CD14-positive monocyte (primary cell): ENCODE measurements around the gene RHBDL1. TPM values are rescaled to one million over a fixed set of nuclear protein-coding genes. Genes with fewer than 3 reads are reported as not detected.

Experiments used
- DNase-seq, 3 donors: peaks; one replicate each; pipeline ENCODE4 v3.0.0-alpha.2; 2011 to 2022
- H2AFZ ChIP-seq: 2 replicates; pipeline ENCODE4 v1.6.0; 2012; ENCODE audit warnings: mild to moderate bottlenecking, low read depth, low read length, inconsistent platforms; ENCODE audit not compliant: insufficient read depth, poor library complexity, severe bottlenecking
- H3K27ac ChIP-seq, 2 donors: 1 replicate in 1 of 2; 2 replicates in 1 of 2; pipeline ENCODE4 v1.5.1; 2012 to 2013; ENCODE audit warnings: low read length in 2 of 2, control low read depth in 1 of 2, inconsistent platforms in 1 of 2, low read depth in 1 of 2, mild to moderate bottlenecking in 1 of 2
- H3K27me3 ChIP-seq, 2 donors: one replicate each; pipeline versions ENCODE4 v1.6.0 to v1.6.1; 2011 to 2013; ENCODE audit warnings: low read length in 2 of 2; ENCODE audit not compliant: control insufficient read depth in 2 of 2, insufficient read depth in 2 of 2
- H3K36me3 ChIP-seq, 2 donors: replicated peaks in 1 of 2; 1 replicate in 1 of 2; 2 replicates in 1 of 2; pipeline versions ENCODE4 v1.5.1 to v1.6.1; 2012 to 2013; ENCODE audit warnings: low read length in 2 of 2, control low read depth in 1 of 2, inconsistent platforms in 1 of 2, mild to moderate bottlenecking in 1 of 2; ENCODE audit not compliant: insufficient read depth in 2 of 2, control insufficient read depth in 1 of 2
- H3K4me1 ChIP-seq, 2 donors: 1 replicate in 1 of 2; 2 replicates in 1 of 2; pipeline versions ENCODE4 v1.5.1 to v1.6.1; 2012 to 2013; ENCODE audit warnings: low read length in 2 of 2, control low read depth in 1 of 2, inconsistent platforms in 1 of 2, mild to moderate bottlenecking in 1 of 2, moderate library complexity in 1 of 2; ENCODE audit not compliant: insufficient read depth in 2 of 2, control insufficient read depth in 1 of 2
- H3K4me2 ChIP-seq: replicated peaks from 2 replicates; pipeline ENCODE3; 2012; ENCODE audit warnings: low read length, moderate library complexity, mild to moderate bottlenecking; ENCODE audit not compliant: poor library complexity, severe bottlenecking; ENCODE audit errors: extremely low read depth
- H3K4me3 ChIP-seq, 3 experiments: fragments of 200-600 bp in 1 of 3; sonication (generic) in 1 of 3; replicated peaks in 1 of 3; 1 replicate in 2 of 3; 2 replicates in 1 of 3; pipeline ENCODE4 v1.5.1; 2011 to 2013; ENCODE audit warnings: low read length in 3 of 3, mild to moderate bottlenecking in 3 of 3, control low read depth in 2 of 3, low read depth in 2 of 3, inconsistent platforms in 1 of 3, moderate library complexity in 1 of 3
- H3K79me2 ChIP-seq: 2 replicates; pipeline ENCODE4 v1.6.0; 2012; ENCODE audit warnings: mild to moderate bottlenecking, control low read depth, inconsistent platforms, low read length, moderate library complexity; ENCODE audit not compliant: insufficient read depth
- H3K9ac ChIP-seq: 2 replicates; pipeline ENCODE4 v1.6.0; 2017; ENCODE audit warnings: low read length, mild to moderate bottlenecking; ENCODE audit not compliant: insufficient read depth, poor library complexity, severe bottlenecking
- H3K9me3 ChIP-seq, 2 donors: replicated peaks in 1 of 2; 1 replicate in 1 of 2; 2 replicates in 1 of 2; pipeline versions ENCODE4 v1.5.1 to v1.6.1; 2012 to 2013; ENCODE audit warnings: low read length in 2 of 2, control low read depth in 1 of 2; ENCODE audit not compliant: control insufficient read depth in 1 of 2, insufficient read depth in 1 of 2
- H4K20me1 ChIP-seq: 2 replicates; pipeline ENCODE4 v1.6.0; 2012; ENCODE audit warnings: mild to moderate bottlenecking, low read length, control low read depth, moderate library complexity; ENCODE audit not compliant: insufficient read depth
- H3K27ac Mint-ChIP-seq, 7 donors: one replicate each; pipeline ENCODE4 v1.8.0; 2020; ENCODE audit warnings: mild to moderate bottlenecking in 7 of 7, mixed read lengths in 7 of 7, moderate library complexity in 6 of 7, inconsistent platforms in 2 of 7
- H3K27me3 Mint-ChIP-seq, 3 donors: one replicate each; pipeline ENCODE4 v1.8.0; 2021 to 2022; ENCODE audit warnings: low read depth in 3 of 3, mild to moderate bottlenecking in 3 of 3, mixed read lengths in 3 of 3, moderate library complexity in 3 of 3, inconsistent platforms in 1 of 3
- H3K36me3 Mint-ChIP-seq, 2 donors: one replicate each; pipeline ENCODE4 v1.8.0; 2020; ENCODE audit warnings: mixed read lengths in 2 of 2, inconsistent platforms in 1 of 2, mild to moderate bottlenecking in 1 of 2
- H3K4me1 Mint-ChIP-seq: one replicate; pipeline ENCODE4 v1.8.0; 2020; ENCODE audit warnings: mild to moderate bottlenecking, mixed read lengths
- H3K4me3 Mint-ChIP-seq, 2 donors: one replicate each; pipeline ENCODE4 v1.8.0; 2020; ENCODE audit warnings: mild to moderate bottlenecking in 2 of 2, mixed read lengths in 2 of 2, moderate library complexity in 1 of 2
- H3K9me3 Mint-ChIP-seq, 7 donors: one replicate each; pipeline ENCODE4 v1.8.0; 2020 to 2022; ENCODE audit warnings: mixed read lengths in 7 of 7, mild to moderate bottlenecking in 6 of 7, moderate library complexity in 6 of 7, inconsistent platforms in 2 of 7
- WGBS: methylation state at CpG from one replicate; pipeline ENCODE4 v1.1.5; 2013; ENCODE audit warnings: missing lambda C conversion rate; ENCODE audit not compliant: insufficient coverage; 5-methylcytosine and 5-hydroxymethylcytosine counted together
- intact Hi-C, 2 donors: fragments of 100-400 bp; cut with micrococcal nuclease; formaldehyde crosslinking; loops; one replicate each; pipeline versions ENCODE4 v1.15.0 to v1.15.1; 2023
- polyA plus RNA-seq, 3 donors: library from polyadenylated mRNA; depleted of rRNA in 1 of 3; unstranded in 2 of 3; stranded (reverse) in 1 of 3; fragments of 300-500 nt in 2 of 3; fragments of >200 nt in 1 of 3; fragmentation: Illumina TruSeq in 2 of 3; gene quantifications; 1 replicate in 2 of 3; 2 replicates in 1 of 3; pipeline ENCODE4 v1.2.3, GENCODE V29; 2012 to 2021
- TF ChIP-seq, protein P1 (sequence below): fragments of 200-600 bp; IDR thresholded peaks from one replicate; pipeline ENCODE4 v1.8.0; 2022; ENCODE audit warnings: antibody characterized with exemption, mild to moderate bottlenecking

The RHBDL1 gene
- polyA plus RNA-seq, 3 donors = 1.3 TPM; not detected in 2

DNA sequence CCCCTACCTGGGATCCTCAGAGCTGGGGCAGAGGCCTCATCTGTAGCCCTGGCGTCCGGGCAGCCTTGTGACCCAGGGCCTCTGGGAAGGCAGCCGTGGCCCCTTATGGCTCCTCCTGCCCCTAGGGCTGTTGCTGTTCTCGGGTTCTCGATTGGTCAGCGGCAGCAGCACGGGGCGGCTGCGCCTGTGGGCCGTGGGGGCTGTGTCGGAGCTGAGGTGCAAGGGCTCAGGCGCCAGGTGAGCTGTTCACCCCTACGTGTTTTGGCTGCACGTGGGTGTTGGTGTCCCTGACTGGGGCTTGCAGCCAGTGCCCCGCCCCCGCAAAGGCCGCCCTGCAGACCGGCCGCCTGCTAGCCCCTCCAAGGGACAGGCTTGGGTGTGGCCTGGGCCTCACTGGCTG, 13.4 kb upstream of the RHBDL1 start:
- Histone ChIP-seq H3K79me2 (no peaks in the 10 kb centered on the region), H3K4me2 (no peak overlapping the region), H3K9ac (no peak overlapping the region), H3K4me3 (no peak overlapping the region), H3K36me3 (no peaks in the 10 kb centered on the region), H3K27me3 (no peaks in the 10 kb centered on the region), H3K9me3 (no peaks in the 10 kb centered on the region), H3K27ac (no peak overlapping the region), H4K20me1 (no peaks in the 10 kb centered on the region), H3K4me1 (peaks cover 11 to 16% of the 10 kb centered on the region in 2 donors), H2AFZ (no peak overlapping the region)
- Mint-ChIP-seq H3K4me1 (peaks cover 10% of the 10 kb centered on the region), H3K4me3 (no peak overlapping the region), H3K27ac (no peak overlapping the region), H3K27me3 (peaks cover 0 to 2% (median 2%) of the 10 kb centered on the region in 3 donors), H3K9me3 (no peaks in the 10 kb centered on the region), H3K36me3 (peaks cover 0 to 6% of the 10 kb centered on the region in 2 donors)
- intact Hi-C loops = loop anchor here in 1 of 2 donors (2.0 to 5.0 kb wide), 2 partner anchors 17 to 85 kb away; no protein-coding TSS in a partner anchor
- DNase-seq = no peak
- WGBS = 96% methylated on average over 17 of the region's 19 CpGs
- TF ChIP-seq, protein P1, sequence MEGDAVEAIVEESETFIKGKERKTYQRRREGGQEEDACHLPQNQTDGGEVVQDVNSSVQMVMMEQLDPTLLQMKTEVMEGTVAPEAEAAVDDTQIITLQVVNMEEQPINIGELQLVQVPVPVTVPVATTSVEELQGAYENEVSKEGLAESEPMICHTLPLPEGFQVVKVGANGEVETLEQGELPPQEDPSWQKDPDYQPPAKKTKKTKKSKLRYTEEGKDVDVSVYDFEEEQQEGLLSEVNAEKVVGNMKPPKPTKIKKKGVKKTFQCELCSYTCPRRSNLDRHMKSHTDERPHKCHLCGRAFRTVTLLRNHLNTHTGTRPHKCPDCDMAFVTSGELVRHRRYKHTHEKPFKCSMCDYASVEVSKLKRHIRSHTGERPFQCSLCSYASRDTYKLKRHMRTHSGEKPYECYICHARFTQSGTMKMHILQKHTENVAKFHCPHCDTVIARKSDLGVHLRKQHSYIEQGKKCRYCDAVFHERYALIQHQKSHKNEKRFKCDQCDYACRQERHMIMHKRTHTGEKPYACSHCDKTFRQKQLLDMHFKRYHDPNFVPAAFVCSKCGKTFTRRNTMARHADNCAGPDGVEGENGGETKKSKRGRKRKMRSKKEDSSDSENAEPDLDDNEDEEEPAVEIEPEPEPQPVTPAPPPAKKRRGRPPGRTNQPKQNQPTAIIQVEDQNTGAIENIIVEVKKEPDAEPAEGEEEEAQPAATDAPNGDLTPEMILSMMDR = no peak

DNA sequence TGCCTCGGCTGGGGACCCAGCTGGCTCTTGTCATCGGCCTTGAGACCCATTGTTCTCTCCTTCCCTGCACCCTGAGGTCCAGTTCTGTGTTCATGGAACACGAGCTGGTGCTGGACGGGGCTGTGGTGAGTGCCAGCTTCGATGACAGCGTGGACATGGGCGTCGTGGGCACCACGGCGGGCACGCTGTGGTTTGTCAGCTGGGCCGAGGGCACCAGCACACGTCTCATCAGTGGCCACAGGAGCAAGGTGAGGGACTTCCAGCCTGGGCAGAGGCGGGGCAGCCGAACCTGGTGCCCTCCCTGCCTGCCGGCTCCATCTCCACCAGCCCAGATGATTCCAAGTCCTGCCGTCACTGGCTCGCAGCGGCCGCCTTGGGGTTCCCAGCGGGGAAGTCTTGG, 12.9 kb upstream of the RHBDL1 start:
- Histone ChIP-seq H3K9ac (no peak overlapping the region), H3K27ac (no peak overlapping the region), H3K9me3 (no peaks in the 10 kb centered on the region), H3K36me3 (no peaks in the 10 kb centered on the region), H3K4me3 (no peak overlapping the region), H4K20me1 (no peaks in the 10 kb centered on the region), H3K79me2 (no peaks in the 10 kb centered on the region), H2AFZ (no peak overlapping the region), H3K4me1 (peaks cover 15 to 20% of the 10 kb centered on the region in 2 donors), H3K4me2 (no peak overlapping the region), H3K27me3 (no peaks in the 10 kb centered on the region)
- Mint-ChIP-seq H3K4me1 (peaks cover 11% of the 10 kb centered on the region), H3K9me3 (no peaks in the 10 kb centered on the region), H3K27ac (peak overlapping the region in 1 of 7 donors; percentile 20), H3K27me3 (peaks cover 0 to 2% (median 2%) of the 10 kb centered on the region in 3 donors), H3K36me3 (peaks cover 0 to 6% of the 10 kb centered on the region in 2 donors), H3K4me3 (no peak overlapping the region)
- TF ChIP-seq, protein P1 = no peak
- intact Hi-C loops = loop anchor here in 1 of 2 donors (2.0 to 5.0 kb wide), 2 partner anchors 16 to 85 kb away; no protein-coding TSS in a partner anchor
- DNase-seq = no peak
- whole genome bisulfite sequencing = 95% methylated on average over 21 of the region's 21 CpGs
